GM12878 (cell line): ENCODE results near the gene BRF1.

Source experiments
- CBFB ChIP-seq: IDR thresholded peaks from 2 replicates; pipeline ENCODE4 v1.6.1; 2016; ENCODE audit warnings: antibody characterized with exemption, low read depth
- CTCF ChIP-seq, 3 experiments: IDR thresholded peaks in 2 of 3; conservative IDR thresholded peaks in 1 of 3; 2 replicates each; pipeline ENCODE4 v1.5.1; 2011; ENCODE audit warnings: low read depth in 3 of 3, low read length in 3 of 3, mild to moderate bottlenecking in 3 of 3, control low read depth in 2 of 3, moderate library complexity in 2 of 3, inconsistent platforms in 1 of 3, mixed read lengths in 1 of 3; ENCODE audit not compliant: control insufficient read depth in 2 of 3, insufficient read depth in 1 of 3; ENCODE audit errors: extremely low read depth in 1 of 3
- EP300 ChIP-seq, 2 experiments: fragments of 150-350 bp in 1 of 2; IDR thresholded peaks; 2 replicates each; pipeline ENCODE4 v1.6.1; 2011 to 2012; ENCODE audit warnings: low read depth in 2 of 2, low read length in 2 of 2, borderline replicate concordance in 1 of 2, improper control_type of control experiment in 1 of 2, inconsistent platforms in 1 of 2; ENCODE audit not compliant: control insufficient read depth in 1 of 2
- FOXM1 ChIP-seq: IDR thresholded peaks from 2 replicates; pipeline ENCODE4 v1.6.1; 2012; ENCODE audit warnings: low read depth, mild to moderate bottlenecking, inconsistent platforms, low read length, moderate library complexity
- JUNB ChIP-seq: IDR thresholded peaks from 2 replicates; pipeline ENCODE4 v1.6.1; 2016; ENCODE audit warnings: antibody characterized with exemption, mild to moderate bottlenecking
- MTA3 ChIP-seq: IDR thresholded peaks from 2 replicates; pipeline ENCODE4 v1.6.1; 2012; ENCODE audit warnings: low read length, inconsistent platforms, borderline replicate concordance
- REST ChIP-seq: IDR thresholded peaks from 2 replicates; pipeline ENCODE4 v1.6.1; 2012; ENCODE audit warnings: mild to moderate bottlenecking, low read depth, low read length
- SMC3 ChIP-seq: IDR thresholded peaks from 2 replicates; pipeline ENCODE4 v1.6.1; 2011; ENCODE audit warnings: low read length, improper control_type of control experiment, borderline replicate concordance
- USF2 ChIP-seq: IDR thresholded peaks from 2 replicates; pipeline ENCODE4 v1.6.1; 2011; ENCODE audit warnings: low read depth, low read length, improper control_type of control experiment, borderline replicate concordance
- ZBTB11 ChIP-seq: fragments of 450-650 bp; formaldehyde crosslinking; IDR thresholded peaks from 2 replicates; pipeline ENCODE4 v1.5.0; 2022; ENCODE audit warnings: mild to moderate bottlenecking, missing genetic modification characterization
- ZNF207 ChIP-seq: fragments of 450-650 bp; IDR thresholded peaks from 2 replicates; pipeline ENCODE4 v1.6.1; 2014; ENCODE audit warnings: antibody characterized with exemption, mild to moderate bottlenecking, borderline replicate concordance
- ZNF217 ChIP-seq: fragments of 450-650 bp; IDR thresholded peaks from 2 replicates; pipeline ENCODE4 v1.6.1; 2017; ENCODE audit warnings: antibody characterized with exemption, mild to moderate bottlenecking
- ZSCAN29 ChIP-seq: fragments of 450-650 bp; IDR thresholded peaks from 2 replicates; pipeline ENCODE4 v1.6.1; 2017; ENCODE audit warnings: mild to moderate bottlenecking, moderate library complexity

- TF ChIP-seq MTA3 (no peak), EP300 (IDR thresholded peaks at IDR 0.05; ENCODE audit: borderline replicate concordance in 1 of 2, control insufficient read depth in 1 of 2, low read depth in 2 of 2, low read length in 2 of 2) (no peak), FOXM1 (no peak), CTCF (IDR thresholded peaks at IDR 0.05 in 2 of 3, conservative IDR thresholded peaks at IDR 0.05 in 1 of 3; ENCODE audit: control insufficient read depth in 2 of 3, extremely low read depth in 1 of 3, insufficient read depth in 1 of 3, low read depth in 3 of 3, low read length in 3 of 3) (no peak), JUNB (no peak), SMC3 (no peak), ZNF207 (no peak), CBFB (no peak), ZBTB11 (CRISPR knock-in tag) (no peak), USF2 (no peak), ZNF217 (no peak), REST (no peak), ZSCAN29 (no peak)
These were observed 134.9 kb downstream of the BRF1 start for GRCh38 chr14:105165761-105166485.
